ENCODE results near the gene PTPRB.
A peak's percentile ranks its signal among the peaks of the same experiment; 100 is the strongest.

PTPRB gene

GRCh38 chr12:70627677-70628076, 9.6 kb downstream of the PTPRB start:
- peaks cover 4% of the 10 kb centered on the region for H3K27me3 Mint-ChIP-seq
- H3K36me3 Mint-ChIP-seq: no peaks in the 10 kb centered on the region
- DNase-seq: no peak
- CTCF ChIA-PET: no interaction called here
- H3K4me3 Mint-ChIP-seq: no peak overlapping the region
- peaks cover 2% of the 10 kb centered on the region for H3K4me1 Mint-ChIP-seq
- no peaks in the 10 kb centered on the region for H3K9me3 Mint-ChIP-seq
- H3K27ac Mint-ChIP-seq: no peak overlapping the region

GRCh38 chr12:70626180-70626579, 11.0 kb downstream of the PTPRB start:
- DNase-seq: no peak
- peaks cover 4% of the 10 kb centered on the region for H3K27me3 Mint-ChIP-seq
- H3K27ac Mint-ChIP-seq: no peak overlapping the region
- H3K4me1 Mint-ChIP-seq: no peaks in the 10 kb centered on the region
- no peaks in the 10 kb centered on the region for H3K36me3 Mint-ChIP-seq
- CTCF ChIA-PET: no interaction called here
- no peak overlapping the region for H3K4me3 Mint-ChIP-seq
- no peaks in the 10 kb centered on the region for H3K9me3 Mint-ChIP-seq

DNA sequence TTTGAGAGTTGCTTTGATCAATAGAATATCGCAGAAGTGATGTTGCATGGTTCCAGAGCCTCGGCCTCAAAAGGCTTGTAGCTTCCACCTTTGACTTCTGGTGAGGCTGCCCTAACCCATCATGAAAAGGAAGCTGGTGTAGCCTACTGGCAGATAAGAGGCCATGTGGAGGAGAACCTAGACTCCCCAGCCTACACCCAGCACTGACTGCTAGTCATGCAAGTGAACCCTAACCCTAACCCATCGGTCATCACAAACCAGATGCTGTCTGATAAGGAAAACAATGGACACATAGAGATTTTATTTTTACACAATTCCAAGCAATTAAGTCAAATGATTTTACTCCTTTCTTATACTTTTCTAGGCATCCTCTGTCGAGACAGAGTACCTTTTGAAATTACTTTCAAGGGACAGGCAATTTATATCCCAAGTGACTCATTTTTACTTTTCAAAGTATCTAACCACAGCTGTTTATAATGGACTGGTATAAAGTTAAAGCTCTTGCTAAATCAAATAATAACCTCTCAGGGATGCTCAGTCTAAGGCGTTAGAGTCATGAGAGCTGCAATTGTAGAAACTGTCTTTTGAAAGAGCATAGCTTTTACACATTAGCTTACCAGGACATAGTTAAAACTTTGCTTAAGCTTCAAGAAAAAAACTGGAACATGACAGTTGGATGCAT, 17.6 kb downstream of the PTPRB start:
- no peak overlapping the region for H3K27ac Mint-ChIP-seq
- H3K4me3 Mint-ChIP-seq: no peak overlapping the region
- H3K36me3 Mint-ChIP-seq: no peaks in the 10 kb centered on the region
- H3K9me3 Mint-ChIP-seq: no peaks in the 10 kb centered on the region
- CTCF ChIA-PET: no interaction called here
- no peaks in the 10 kb centered on the region for H3K27me3 Mint-ChIP-seq
- H3K4me1 Mint-ChIP-seq: no peaks in the 10 kb centered on the region
- no peak for DNase-seq

GRCh38 chr12:70618371-70618770, 18.9 kb downstream of the PTPRB start:
- CTCF ChIA-PET: no interaction called here

DNA sequence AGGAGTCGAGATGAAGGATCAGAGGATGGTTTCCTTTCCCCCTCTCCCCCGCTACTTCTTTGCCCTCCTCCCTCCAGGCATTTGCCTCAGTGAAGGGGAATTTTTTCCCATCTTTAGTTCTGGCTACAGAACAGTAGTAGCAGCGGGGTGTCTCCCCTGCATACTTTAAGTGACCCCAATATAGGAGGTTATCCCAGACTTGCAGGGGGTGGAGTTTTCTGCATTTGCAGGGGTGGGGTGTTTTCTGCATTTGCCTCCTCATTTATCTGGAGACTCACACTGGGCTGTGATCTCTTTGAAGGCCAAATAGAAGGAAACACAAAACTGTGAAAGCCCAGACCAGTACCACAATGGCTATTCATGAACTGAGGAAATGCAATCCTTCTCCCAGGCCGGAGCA, 19.8 kb downstream of the PTPRB start:
- Mint-ChIP-seq H3K4me3 (no peak overlapping the region), H3K27me3 (peaks cover 8% of the 10 kb centered on the region), H3K27ac (no peak overlapping the region), H3K9me3 (no peaks in the 10 kb centered on the region), H3K4me1 (no peaks in the 10 kb centered on the region), H3K36me3 (no peaks in the 10 kb centered on the region)
- CTCF ChIA-PET: no interaction called here
- DNase-seq: no peak

More at GRCh38 chr12:70618371-70618770, 18.9 kb downstream of the PTPRB start:
- H3K27ac Mint-ChIP-seq: no peak overlapping the region
- no peaks in the 10 kb centered on the region for H3K9me3 Mint-ChIP-seq
- H3K27me3 Mint-ChIP-seq: peaks cover under 1% of the 10 kb centered on the region
- no peaks in the 10 kb centered on the region for H3K4me1 Mint-ChIP-seq
- no peak overlapping the region for H3K4me3 Mint-ChIP-seq
- DNase-seq: no peak
- H3K36me3 Mint-ChIP-seq: no peaks in the 10 kb centered on the region

DNA sequence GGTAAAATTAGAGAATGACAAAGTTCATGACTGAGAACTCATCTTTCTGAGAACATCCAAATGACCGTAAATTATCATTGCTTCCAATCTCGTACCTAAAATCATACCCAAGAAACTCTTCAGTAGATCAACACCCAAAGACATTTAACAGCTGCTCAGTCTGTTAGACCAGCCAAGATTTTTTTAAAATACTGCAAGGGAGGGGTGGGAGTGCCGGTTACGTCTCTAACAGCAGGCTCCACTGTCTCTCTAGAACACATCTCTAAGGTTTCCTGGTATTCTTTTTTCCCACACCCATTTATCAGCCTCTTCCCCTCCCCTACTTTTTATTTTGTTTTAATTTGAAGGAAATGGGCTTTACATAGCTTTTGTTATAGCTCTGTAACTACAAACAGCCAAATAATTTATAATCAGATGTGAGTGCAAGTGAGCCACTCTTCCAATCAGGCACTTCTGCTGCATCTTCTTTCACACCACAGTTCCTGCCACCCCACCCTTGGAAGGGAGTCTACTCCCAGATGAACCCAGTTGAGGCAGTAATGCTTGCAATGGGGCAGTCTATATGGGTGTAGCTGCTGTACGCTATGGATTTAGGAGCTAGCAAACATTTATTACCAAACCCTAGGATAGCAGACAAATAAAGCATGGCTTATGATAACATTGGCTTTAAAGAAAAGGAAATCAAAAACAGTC, 21.9 kb downstream of the PTPRB start:
- H3K27ac Mint-ChIP-seq: no peak overlapping the region
- no peaks in the 10 kb centered on the region for H3K9me3 Mint-ChIP-seq
- H3K4me1 Mint-ChIP-seq: peaks cover 3% of the 10 kb centered on the region
- CTCF ChIA-PET: no interaction called here
- DNase-seq: no peak
- H3K36me3 Mint-ChIP-seq: no peaks in the 10 kb centered on the region
- peaks cover 18% of the 10 kb centered on the region for H3K27me3 Mint-ChIP-seq
- H3K4me3 Mint-ChIP-seq: no peak overlapping the region

GRCh38 chr12:70609739-70610491, 27.3 kb downstream of the PTPRB start:
- CTCF ChIA-PET: no interaction called here
- H3K9me3 Mint-ChIP-seq: no peaks in the 10 kb centered on the region
- peaks cover 44% of the 10 kb centered on the region for H3K27me3 Mint-ChIP-seq
- H3K4me1 Mint-ChIP-seq: peaks cover 4% of the 10 kb centered on the region
- DNase-seq: no peak
- H3K36me3 Mint-ChIP-seq: no peaks in the 10 kb centered on the region
- no peak overlapping the region for H3K27ac Mint-ChIP-seq
- peak overlapping the region; percentile 42 for H3K4me3 Mint-ChIP-seq

- CTCF ChIA-PET: no interaction called here
- Mint-ChIP-seq H3K4me1 (peaks cover 4% of the 10 kb centered on the region), H3K27ac (no peak overlapping the region), H3K36me3 (no peaks in the 10 kb centered on the region), H3K27me3 (peaks cover 44% of the 10 kb centered on the region), H3K4me3 (peak overlapping the region; percentile 42), H3K9me3 (no peaks in the 10 kb centered on the region)
- no peak for DNase-seq
Measured at GRCh38 chr12:70609203-70609602, 28.0 kb downstream of the PTPRB start.

DNA sequence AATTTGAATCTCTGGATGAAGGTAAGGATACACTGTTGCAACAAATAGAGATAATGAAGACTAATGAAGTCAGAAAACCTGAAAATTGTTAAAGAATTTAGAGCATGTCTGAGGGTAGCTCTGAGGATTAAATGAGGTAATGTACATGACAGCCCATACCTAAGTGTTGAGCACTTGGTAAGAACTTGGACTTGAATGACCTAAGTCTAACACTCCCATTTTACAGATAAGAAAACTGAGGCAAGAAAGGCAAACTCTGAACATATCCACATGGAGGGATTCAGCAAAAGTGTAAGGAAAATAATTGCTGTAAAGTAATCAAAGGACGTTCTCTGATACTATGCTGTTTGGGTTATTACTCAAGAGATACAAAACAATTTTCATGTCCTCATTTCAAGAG, 29.0 kb downstream of the PTPRB start:
- Mint-ChIP-seq H3K36me3 (no peaks in the 10 kb centered on the region), H3K4me1 (peaks cover 4% of the 10 kb centered on the region), H3K9me3 (no peaks in the 10 kb centered on the region), H3K27ac (no peak overlapping the region), H3K4me3 (no peak overlapping the region), H3K27me3 (peaks cover 41% of the 10 kb centered on the region)
- DNase-seq: no peak
- CTCF ChIA-PET: no interaction called here

DNA sequence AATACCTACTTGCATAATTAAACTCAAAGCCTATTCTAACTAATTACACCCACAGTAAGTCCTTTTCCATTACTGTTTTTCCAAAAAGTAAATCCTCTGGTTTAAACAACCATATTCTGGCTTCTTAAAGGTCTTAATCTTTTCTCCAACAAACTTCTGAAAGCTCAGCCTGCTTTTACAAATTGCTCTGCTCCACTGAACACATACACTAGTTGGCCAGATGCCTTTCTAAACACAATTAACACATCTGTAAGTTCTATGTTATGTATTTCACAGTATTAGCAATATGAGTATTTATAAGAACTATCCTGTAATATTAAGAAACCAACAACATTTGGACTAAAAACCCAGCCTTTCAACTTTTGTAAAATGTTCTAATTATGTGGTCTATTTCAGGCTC, 30.1 kb downstream of the PTPRB start:
- Mint-ChIP-seq H3K4me3 (no peak overlapping the region), H3K36me3 (no peaks in the 10 kb centered on the region), H3K4me1 (peaks cover 4% of the 10 kb centered on the region), H3K27me3 (peaks cover 37% of the 10 kb centered on the region), H3K9me3 (no peaks in the 10 kb centered on the region), H3K27ac (no peak overlapping the region)
- DNase-seq: no peak
- CTCF ChIA-PET: no interaction called here

- CTCF ChIA-PET: interaction anchor here (1.5 kb wide), 1 partner anchor 16 kb away, joined by 3 read pairs; no protein-coding TSS in a partner anchor
- Mint-ChIP-seq H3K27me3 (peaks cover 30% of the 10 kb centered on the region), H3K4me1 (peaks cover 4% of the 10 kb centered on the region), H3K4me3 (no peak overlapping the region), H3K27ac (no peak overlapping the region), H3K9me3 (no peaks in the 10 kb centered on the region), H3K36me3 (no peaks in the 10 kb centered on the region)
- no peak for DNase-seq
Measured at GRCh38 chr12:70605976-70606375, 31.3 kb downstream of the PTPRB start.

DNA sequence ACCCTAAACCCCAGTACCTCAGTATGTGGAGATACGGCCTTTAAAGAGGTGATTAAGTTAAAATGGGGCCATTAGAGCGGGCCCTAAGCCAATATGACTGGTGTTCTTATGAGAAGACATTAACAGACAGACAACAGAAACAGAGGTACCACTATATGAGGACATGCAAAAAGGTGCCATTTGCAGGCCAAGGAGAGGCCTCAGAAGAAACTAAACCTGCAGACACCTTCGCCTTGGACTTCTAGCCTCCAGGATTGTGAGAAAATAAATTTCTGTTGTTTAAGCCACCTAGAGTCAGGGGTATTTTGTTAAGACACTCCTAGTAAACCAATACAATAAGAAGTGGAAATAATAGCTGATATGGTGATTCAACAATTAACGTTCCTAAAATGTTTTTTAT, 32.6 kb downstream of the PTPRB start:
- H3K9me3 Mint-ChIP-seq: no peaks in the 10 kb centered on the region
- no peak overlapping the region for H3K27ac Mint-ChIP-seq
- DNase-seq: no peak
- no peak overlapping the region for H3K4me3 Mint-ChIP-seq
- peaks cover 20% of the 10 kb centered on the region for H3K27me3 Mint-ChIP-seq
- H3K4me1 Mint-ChIP-seq: no peaks in the 10 kb centered on the region
- no peaks in the 10 kb centered on the region for H3K36me3 Mint-ChIP-seq
- CTCF ChIA-PET: interaction anchor here (1.5 kb wide), 1 partner anchor 15 kb away, joined by 3 read pairs; no protein-coding TSS in a partner anchor

DNA sequence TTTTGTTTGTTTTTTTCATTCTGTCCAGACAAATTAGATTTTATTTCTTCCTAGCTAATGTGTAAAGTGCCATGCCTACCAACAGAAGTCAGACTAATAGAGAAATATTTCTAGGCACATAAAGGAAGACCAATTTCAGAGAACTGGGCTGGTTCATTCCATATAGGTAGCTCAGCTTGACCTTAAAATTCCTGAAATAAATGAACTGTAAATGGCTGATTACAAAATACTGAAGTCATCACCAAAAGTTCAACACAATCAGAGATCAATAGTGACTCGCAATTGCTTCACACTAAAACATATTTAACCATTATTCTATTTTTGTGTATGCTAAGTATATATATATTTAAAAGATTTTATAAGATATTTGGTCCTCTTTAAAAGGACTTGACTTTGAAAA, 34.2 kb downstream of the PTPRB start:
- no peak for DNase-seq
- Mint-ChIP-seq H3K4me3 (no peak overlapping the region), H3K4me1 (no peaks in the 10 kb centered on the region), H3K9me3 (no peaks in the 10 kb centered on the region), H3K27me3 (peaks cover 8% of the 10 kb centered on the region), H3K27ac (no peak overlapping the region), H3K36me3 (no peaks in the 10 kb centered on the region)
- CTCF ChIA-PET: interaction anchor here (1.0 to 2.2 kb wide), 3 partner anchors 12 to 724 kb away, joined by 3 to 8 read pairs (median 4); no protein-coding TSS in a partner anchor

DNA sequence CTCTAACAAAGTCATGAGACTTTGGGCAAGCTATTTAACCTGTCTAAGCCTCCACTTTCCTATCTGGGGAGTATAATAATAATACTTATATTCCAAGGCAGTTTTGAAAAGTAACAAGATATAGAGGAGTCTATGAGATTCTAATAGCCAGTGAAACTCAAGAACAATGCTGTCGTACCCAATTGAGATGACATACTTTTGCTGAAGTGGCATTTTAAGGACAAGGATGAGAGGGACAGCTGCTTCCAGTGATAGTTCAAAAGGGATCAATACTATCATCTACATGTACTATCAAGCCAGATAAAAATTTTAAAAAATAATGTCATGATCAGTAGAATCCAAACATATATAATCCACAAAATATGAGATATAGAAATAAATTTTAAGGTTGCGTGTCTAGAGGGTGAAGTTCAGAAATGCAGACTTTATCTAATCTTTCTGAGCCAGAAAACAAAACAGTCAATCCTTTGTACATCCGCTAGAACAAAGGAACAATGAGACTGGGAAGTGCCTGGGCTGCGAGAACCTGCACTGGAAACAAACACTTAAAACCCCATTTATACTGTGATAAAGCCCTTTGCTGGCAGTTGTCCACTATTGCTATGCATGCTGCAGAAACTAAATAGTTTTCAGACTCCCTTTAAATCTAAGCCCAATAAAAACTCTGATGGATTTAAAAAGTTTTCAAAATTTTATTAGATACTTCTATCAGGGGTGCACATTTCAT, 38.6 kb downstream of the PTPRB start:
- Mint-ChIP-seq H3K4me1 (no peaks in the 10 kb centered on the region), H3K27me3 (no peaks in the 10 kb centered on the region), H3K36me3 (no peaks in the 10 kb centered on the region), H3K4me3 (no peak overlapping the region), H3K9me3 (no peaks in the 10 kb centered on the region), H3K27ac (no peak overlapping the region)
- no peak for DNase-seq
- CTCF ChIA-PET: interaction anchor here (0.6 kb wide), 1 partner anchor 382 kb away, joined by 3 read pairs; no protein-coding TSS in a partner anchor
